Measurements from ENCODE around the gene TMPO. TPM values are rescaled to one million over a fixed set of nuclear protein-coding genes. Genes with fewer than 3 reads are reported as not detected.

TMPO gene
- polyA plus RNA-seq, 1 of the 3 experiments (the other 2 are of a cell fraction), result 20.8 TPM

DNA sequence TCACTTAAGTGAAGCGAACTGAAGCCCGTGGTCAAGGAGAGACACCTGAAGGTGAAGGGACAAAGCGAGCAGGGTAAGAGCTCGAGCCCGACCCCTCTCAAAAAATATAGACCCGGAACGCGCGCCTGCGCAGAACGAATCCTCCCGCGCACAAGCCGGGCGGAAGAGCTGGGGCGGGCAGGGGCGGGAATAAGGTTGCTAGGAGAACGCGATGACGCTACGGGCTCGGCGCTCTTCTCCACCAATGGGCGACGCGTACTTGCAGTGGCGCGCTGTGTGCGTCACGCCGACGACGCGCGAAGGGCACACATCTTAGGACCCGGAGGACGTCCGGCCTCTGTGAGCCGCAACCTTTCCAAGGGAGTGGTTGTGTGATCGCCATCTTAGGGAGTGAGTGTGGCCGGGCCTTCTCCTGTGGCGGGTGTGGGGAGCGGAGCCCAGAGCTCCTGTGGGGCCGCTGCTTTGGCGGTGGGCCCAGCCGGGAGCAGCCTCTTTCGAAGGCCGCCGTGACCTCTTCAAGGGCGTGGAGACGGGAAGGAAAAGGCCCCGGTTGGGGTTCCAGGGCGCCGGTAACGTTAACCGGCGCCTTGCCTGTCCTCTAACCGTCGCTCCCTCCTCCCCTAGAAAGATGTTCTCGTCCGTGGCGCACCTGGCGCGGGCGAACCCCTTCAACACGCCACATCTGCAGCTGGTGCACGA is 78.1 kb downstream of the TMPO start, which contains the start of gene SLC25A3 (continued):
- TF ChIP-seq, protein P1, sequence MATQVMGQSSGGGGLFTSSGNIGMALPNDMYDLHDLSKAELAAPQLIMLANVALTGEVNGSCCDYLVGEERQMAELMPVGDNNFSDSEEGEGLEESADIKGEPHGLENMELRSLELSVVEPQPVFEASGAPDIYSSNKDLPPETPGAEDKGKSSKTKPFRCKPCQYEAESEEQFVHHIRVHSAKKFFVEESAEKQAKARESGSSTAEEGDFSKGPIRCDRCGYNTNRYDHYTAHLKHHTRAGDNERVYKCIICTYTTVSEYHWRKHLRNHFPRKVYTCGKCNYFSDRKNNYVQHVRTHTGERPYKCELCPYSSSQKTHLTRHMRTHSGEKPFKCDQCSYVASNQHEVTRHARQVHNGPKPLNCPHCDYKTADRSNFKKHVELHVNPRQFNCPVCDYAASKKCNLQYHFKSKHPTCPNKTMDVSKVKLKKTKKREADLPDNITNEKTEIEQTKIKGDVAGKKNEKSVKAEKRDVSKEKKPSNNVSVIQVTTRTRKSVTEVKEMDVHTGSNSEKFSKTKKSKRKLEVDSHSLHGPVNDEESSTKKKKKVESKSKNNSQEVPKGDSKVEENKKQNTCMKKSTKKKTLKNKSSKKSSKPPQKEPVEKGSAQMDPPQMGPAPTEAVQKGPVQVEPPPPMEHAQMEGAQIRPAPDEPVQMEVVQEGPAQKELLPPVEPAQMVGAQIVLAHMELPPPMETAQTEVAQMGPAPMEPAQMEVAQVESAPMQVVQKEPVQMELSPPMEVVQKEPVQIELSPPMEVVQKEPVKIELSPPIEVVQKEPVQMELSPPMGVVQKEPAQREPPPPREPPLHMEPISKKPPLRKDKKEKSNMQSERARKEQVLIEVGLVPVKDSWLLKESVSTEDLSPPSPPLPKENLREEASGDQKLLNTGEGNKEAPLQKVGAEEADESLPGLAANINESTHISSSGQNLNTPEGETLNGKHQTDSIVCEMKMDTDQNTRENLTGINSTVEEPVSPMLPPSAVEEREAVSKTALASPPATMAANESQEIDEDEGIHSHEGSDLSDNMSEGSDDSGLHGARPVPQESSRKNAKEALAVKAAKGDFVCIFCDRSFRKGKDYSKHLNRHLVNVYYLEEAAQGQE (IDR thresholded peaks at IDR 0.05; ENCODE audit: low read depth, low read length), result peak; percentile 13; the same call in 1 of the 2 replicates
- TF ChIP-seq FOXJ3 (CRISPR knock-in tag; IDR thresholded peaks at IDR 0.05), result no peak
- no peak for TF ChIP-seq GATA2 (CRISPR knock-in tag; IDR thresholded peaks at IDR 0.05)
- TF ChIP-seq, protein P2, sequence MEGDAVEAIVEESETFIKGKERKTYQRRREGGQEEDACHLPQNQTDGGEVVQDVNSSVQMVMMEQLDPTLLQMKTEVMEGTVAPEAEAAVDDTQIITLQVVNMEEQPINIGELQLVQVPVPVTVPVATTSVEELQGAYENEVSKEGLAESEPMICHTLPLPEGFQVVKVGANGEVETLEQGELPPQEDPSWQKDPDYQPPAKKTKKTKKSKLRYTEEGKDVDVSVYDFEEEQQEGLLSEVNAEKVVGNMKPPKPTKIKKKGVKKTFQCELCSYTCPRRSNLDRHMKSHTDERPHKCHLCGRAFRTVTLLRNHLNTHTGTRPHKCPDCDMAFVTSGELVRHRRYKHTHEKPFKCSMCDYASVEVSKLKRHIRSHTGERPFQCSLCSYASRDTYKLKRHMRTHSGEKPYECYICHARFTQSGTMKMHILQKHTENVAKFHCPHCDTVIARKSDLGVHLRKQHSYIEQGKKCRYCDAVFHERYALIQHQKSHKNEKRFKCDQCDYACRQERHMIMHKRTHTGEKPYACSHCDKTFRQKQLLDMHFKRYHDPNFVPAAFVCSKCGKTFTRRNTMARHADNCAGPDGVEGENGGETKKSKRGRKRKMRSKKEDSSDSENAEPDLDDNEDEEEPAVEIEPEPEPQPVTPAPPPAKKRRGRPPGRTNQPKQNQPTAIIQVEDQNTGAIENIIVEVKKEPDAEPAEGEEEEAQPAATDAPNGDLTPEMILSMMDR (IDR thresholded peaks at IDR 0.05), result no peak
- TF ChIP-seq, protein P3, sequence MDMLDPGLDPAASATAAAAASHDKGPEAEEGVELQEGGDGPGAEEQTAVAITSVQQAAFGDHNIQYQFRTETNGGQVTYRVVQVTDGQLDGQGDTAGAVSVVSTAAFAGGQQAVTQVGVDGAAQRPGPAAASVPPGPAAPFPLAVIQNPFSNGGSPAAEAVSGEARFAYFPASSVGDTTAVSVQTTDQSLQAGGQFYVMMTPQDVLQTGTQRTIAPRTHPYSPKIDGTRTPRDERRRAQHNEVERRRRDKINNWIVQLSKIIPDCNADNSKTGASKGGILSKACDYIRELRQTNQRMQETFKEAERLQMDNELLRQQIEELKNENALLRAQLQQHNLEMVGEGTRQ (IDR thresholded peaks at IDR 0.05; ENCODE audit: borderline replicate concordance, low read depth, low read length), result no peak
- TF ChIP-seq MEF2A (IDR thresholded peaks at IDR 0.05; ENCODE audit: borderline replicate concordance, low read depth), result no peak
- TF ChIP-seq, protein P4, sequence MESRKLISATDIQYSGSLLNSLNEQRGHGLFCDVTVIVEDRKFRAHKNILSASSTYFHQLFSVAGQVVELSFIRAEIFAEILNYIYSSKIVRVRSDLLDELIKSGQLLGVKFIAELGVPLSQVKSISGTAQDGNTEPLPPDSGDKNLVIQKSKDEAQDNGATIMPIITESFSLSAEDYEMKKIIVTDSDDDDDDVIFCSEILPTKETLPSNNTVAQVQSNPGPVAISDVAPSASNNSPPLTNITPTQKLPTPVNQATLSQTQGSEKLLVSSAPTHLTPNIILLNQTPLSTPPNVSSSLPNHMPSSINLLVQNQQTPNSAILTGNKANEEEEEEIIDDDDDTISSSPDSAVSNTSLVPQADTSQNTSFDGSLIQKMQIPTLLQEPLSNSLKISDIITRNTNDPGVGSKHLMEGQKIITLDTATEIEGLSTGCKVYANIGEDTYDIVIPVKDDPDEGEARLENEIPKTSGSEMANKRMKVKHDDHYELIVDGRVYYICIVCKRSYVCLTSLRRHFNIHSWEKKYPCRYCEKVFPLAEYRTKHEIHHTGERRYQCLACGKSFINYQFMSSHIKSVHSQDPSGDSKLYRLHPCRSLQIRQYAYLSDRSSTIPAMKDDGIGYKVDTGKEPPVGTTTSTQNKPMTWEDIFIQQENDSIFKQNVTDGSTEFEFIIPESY (IDR thresholded peaks at IDR 0.05; ENCODE audit: borderline replicate concordance, low read depth), result no peak
- TF ChIP-seq EZH2phosphoT487 (IDR thresholded peaks at IDR 0.05; ENCODE audit: borderline replicate concordance, low read depth), result no peak
- TF ChIP-seq TEAD4 (IDR thresholded peaks at IDR 0.05; ENCODE audit: borderline replicate concordance, insufficient read depth), result no peak
- peak; percentile 37; the same call in 1 of the 2 replicates for TF ChIP-seq FOXM1 (IDR thresholded peaks at IDR 0.05; ENCODE audit: low read depth)
- TF ChIP-seq GABPA (IDR thresholded peaks at IDR 0.05; ENCODE audit: low read depth), result peak; percentile 65
- TF ChIP-seq CHD2 (IDR thresholded peaks at IDR 0.05; ENCODE audit: low read length, partially characterized antibody), result peak; percentile 71
- peak; percentile 76 for TF ChIP-seq NRF1 (IDR thresholded peaks at IDR 0.05; ENCODE audit: low read depth, low read length)
- no peak for TF ChIP-seq RXRA (IDR thresholded peaks at IDR 0.05; ENCODE audit: borderline replicate concordance, low read depth)
- no peak for TF ChIP-seq JUND (IDR thresholded peaks at IDR 0.05)
- peak; percentile 60; the same call in 1 of the 2 replicates for TF ChIP-seq RFX5 (IDR thresholded peaks at IDR 0.05; ENCODE audit: low read length)
- TF ChIP-seq, protein P5, sequence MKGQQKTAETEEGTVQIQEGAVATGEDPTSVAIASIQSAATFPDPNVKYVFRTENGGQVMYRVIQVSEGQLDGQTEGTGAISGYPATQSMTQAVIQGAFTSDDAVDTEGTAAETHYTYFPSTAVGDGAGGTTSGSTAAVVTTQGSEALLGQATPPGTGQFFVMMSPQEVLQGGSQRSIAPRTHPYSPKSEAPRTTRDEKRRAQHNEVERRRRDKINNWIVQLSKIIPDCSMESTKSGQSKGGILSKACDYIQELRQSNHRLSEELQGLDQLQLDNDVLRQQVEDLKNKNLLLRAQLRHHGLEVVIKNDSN (IDR thresholded peaks at IDR 0.05; ENCODE audit: borderline replicate concordance, low read depth), result no peak
- peak; percentile 82 for TF ChIP-seq ELF1 (IDR thresholded peaks at IDR 0.05)
- TF ChIP-seq RAD21 (IDR thresholded peaks at IDR 0.05; ENCODE audit: low read length), result peak; percentile 16; the same call in 1 of the 2 replicates
- peak; percentile 53; the same call in 1 of the 2 replicates for TF ChIP-seq SIN3A (IDR thresholded peaks at IDR 0.05; ENCODE audit: borderline replicate concordance, low read depth, low read length)
- TF ChIP-seq EP300 (IDR thresholded peaks at IDR 0.05; ENCODE audit: borderline replicate concordance in 1 of 2, low read depth in 1 of 2, low read length in 1 of 2), result no peak
- TF ChIP-seq TAF1 (IDR thresholded peaks at IDR 0.05; ENCODE audit: borderline replicate concordance, low read depth, low read length), result peak; percentile 96
